ENCODE measurements around the gene NASP. TPM values are rescaled to one million over a fixed set of nuclear protein-coding genes. Genes with fewer than 3 reads are reported as not detected.

Gene NASP
- total and polyA plus RNA-seq, 2 of the 13 experiments (the other 11 are each of a cell fraction or from before 2014, with no cell fraction given): 132 to 256 TPM

DNA sequence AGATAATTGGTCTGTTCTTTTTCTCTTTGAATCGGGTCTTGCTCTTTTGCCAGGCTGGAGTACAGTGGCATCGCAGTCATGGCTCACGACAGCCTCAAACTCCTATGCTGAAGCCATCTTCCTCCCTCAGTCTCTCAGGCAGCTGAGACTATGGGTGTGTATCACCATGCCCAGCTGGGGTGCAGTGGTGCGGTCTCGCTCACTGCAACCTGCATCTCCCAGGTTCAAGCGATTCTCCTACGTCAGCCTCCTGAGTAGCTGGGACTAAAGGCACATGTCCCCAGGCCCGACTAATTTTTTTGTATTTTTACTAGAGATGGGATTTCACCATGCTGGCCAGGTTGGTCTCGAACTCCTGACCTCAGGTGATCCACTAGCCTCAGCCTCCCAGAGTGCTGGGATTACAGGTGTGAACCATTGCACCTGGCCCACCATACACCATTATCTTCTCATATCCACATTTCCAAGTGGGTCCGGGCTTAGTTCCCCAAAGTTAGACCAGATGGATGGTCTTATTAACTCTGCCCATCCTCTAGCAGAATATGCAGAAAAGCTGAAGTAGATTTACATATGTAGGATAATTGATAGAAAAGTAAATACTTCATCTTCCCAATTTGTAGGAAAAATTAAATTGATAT lies 26.9 kb downstream of the NASP start:
- no peak overlapping the region for H3K4me2 ChIP-seq (ENCODE audit: low read depth, low read length)
- no TSS peak for BruUV-seq (replicated peaks)
- H2AFZ ChIP-seq (ENCODE audit: low read length): no peak overlapping the region
- no peaks in the 10 kb centered on the region for H3K4me1 ChIP-seq (ENCODE audit: insufficient read depth, low read length)
- H3K79me2 ChIP-seq (ENCODE audit: insufficient read depth, low read length): peaks cover 25% of the 10 kb centered on the region
- DNase-seq (ENCODE audit: low spot score): no peak
- no peaks in the 10 kb centered on the region for H3K27me3 ChIP-seq (ENCODE audit: control insufficient read depth in 1 of 2, insufficient read depth in 2 of 2, low read length in 2 of 2)
- H3K9me3 ChIP-seq (ENCODE audit: low read length): no peaks in the 10 kb centered on the region
- POLR2A ChIA-PET: no interaction called here
- no peak overlapping the region for H3K4me3 ChIP-seq (replicated peaks in 1 of 3; ENCODE audit: insufficient read depth in 1 of 3, low read depth in 2 of 3, low read length in 3 of 3)
- 100% methylated on average over 10 of the region's 10 CpGs for WGBS (ENCODE audit: low lambda C conversion rate)
- H3K36me3 ChIP-seq (replicated peaks in 1 of 2; ENCODE audit: control insufficient read depth in 1 of 2, insufficient read depth in 2 of 2, low read length in 2 of 2): peaks cover 29 to 86% of the 10 kb centered on the region in 2 experiments
- CTCF ChIA-PET (ENCODE audit: low intra/inter-chr PET ratio, low total read pairs): no interaction called here
- no peaks in the 10 kb centered on the region for H4K20me1 ChIP-seq (ENCODE audit: insufficient read depth, low read length)
- TF ChIP-seq, protein P1, sequence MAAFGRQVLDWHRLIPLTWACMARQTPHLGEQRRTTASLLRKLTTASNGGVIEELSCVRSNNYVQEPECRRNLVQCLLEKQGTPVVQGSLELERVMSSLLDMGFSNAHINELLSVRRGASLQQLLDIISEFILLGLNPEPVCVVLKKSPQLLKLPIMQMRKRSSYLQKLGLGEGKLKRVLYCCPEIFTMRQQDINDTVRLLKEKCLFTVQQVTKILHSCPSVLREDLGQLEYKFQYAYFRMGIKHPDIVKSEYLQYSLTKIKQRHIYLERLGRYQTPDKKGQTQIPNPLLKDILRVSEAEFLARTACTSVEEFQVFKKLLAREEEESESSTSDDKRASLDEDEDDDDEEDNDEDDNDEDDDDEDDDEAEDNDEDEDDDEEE (CRISPR knock-in tag; IDR thresholded peaks at IDR 0.05): no peak
- peak; percentile 74; the same call in 1 of the 2 replicates for TF ChIP-seq POLR2AphosphoS2 (IDR thresholded peaks at IDR 0.05; ENCODE audit: low read depth, low read length)
- intact Hi-C loops (cut with micrococcal nuclease; ENCODE audit: unreplicated experiment) (no loop called here), in situ Hi-C loops (cut with HindIII; ENCODE audit: extremely low pct_ligation_motif_present, low pct_unique_long_range_greater_than_20kb) (no loop called here)
- H3K27ac ChIP-seq (ENCODE audit: extremely low read length, insufficient read depth, low read length): no peak overlapping the region
- ATAC-seq: peak; percentile 11; the same call in 2 of the 3 replicates
- no peak for FAIRE-seq
- H3K9ac ChIP-seq (ENCODE audit: insufficient read depth, low read depth, low read length): no peak overlapping the region

DNA sequence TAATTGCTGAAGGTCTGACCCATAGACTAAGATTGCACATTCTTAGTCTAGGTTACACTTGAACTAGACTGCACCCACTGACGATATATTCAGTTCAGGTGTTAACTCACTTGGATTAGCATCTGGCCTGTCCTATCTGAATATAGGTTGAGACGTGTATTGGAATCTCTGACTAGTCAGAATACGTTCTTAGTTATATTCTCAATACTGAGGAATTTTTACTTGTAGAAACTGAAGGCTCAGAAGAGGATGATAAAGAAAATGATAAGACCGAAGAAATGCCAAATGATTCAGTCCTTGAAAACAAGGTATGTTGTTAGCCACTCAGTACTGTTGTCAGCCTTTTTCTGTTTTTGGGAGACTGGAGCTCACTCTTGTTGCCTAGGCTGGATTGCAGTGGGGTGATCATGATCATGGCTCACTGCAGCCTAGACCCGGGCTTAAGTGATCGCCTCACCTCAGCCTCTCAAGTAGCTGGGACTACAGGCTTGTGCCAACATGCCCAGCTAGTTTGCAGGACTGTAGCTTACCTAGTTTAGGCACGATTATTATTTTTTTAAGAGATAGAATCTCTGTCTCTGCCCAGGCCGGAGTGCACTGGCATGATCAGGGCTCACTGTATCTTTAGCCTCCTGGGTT lies 29.2 kb downstream of the NASP start:
- TF ChIP-seq ZNF17 (CRISPR knock-in tag; IDR thresholded peaks at IDR 0.05): no peak
- TF ChIP-seq ZNF329 (CRISPR knock-in tag; IDR thresholded peaks at IDR 0.05; ENCODE audit: low read depth): no peak
- TF ChIP-seq ERF (CRISPR knock-in tag; IDR thresholded peaks at IDR 0.05): no peak
- TF ChIP-seq, protein P2, sequence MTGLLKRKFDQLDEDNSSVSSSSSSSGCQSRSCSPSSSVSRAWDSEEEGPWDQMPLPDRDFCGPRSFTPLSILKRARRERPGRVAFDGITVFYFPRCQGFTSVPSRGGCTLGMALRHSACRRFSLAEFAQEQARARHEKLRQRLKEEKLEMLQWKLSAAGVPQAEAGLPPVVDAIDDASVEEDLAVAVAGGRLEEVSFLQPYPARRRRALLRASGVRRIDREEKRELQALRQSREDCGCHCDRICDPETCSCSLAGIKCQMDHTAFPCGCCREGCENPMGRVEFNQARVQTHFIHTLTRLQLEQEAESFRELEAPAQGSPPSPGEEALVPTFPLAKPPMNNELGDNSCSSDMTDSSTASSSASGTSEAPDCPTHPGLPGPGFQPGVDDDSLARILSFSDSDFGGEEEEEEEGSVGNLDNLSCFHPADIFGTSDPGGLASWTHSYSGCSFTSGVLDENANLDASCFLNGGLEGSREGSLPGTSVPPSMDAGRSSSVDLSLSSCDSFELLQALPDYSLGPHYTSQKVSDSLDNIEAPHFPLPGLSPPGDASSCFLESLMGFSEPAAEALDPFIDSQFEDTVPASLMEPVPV (CRISPR knock-in tag; IDR thresholded peaks at IDR 0.05): no peak
- TF ChIP-seq ZNF773 (CRISPR knock-in tag; IDR thresholded peaks at IDR 0.05; ENCODE audit: borderline replicate concordance): no peak
- TF ChIP-seq ZFP1 (CRISPR knock-in tag; IDR thresholded peaks at IDR 0.05): no peak
- TF ChIP-seq RFXAP (CRISPR knock-in tag; IDR thresholded peaks at IDR 0.05; ENCODE audit: borderline replicate concordance): no peak
- no peak for TF ChIP-seq DNMT3B (CRISPR knock-in tag; conservative IDR thresholded peaks at IDR 0.05)
- no peak for TF ChIP-seq SAFB2 (CRISPR knock-in tag; IDR thresholded peaks at IDR 0.05; ENCODE audit: borderline replicate concordance, low read depth)
- no peak for TF ChIP-seq ZNF841 (CRISPR knock-in tag; IDR thresholded peaks at IDR 0.05; ENCODE audit: borderline replicate concordance)
- intact Hi-C loops (cut with micrococcal nuclease; ENCODE audit: unreplicated experiment) (no loop called here), in situ Hi-C loops (cut with HindIII; ENCODE audit: extremely low pct_ligation_motif_present, low pct_unique_long_range_greater_than_20kb) (no loop called here)
- DNase-seq (ENCODE audit: low spot score) (no peak), ATAC-seq (no peak), FAIRE-seq (no peak)
- H3K79me2 ChIP-seq (ENCODE audit: insufficient read depth, low read length): peaks cover 14% of the 10 kb centered on the region
- H3K9ac ChIP-seq (ENCODE audit: insufficient read depth, low read depth, low read length): no peak overlapping the region
- H2AFZ ChIP-seq (ENCODE audit: low read length): no peak overlapping the region
- no peaks in the 10 kb centered on the region for H3K9me3 ChIP-seq (ENCODE audit: low read length)
- ChIA-PET CTCF (ENCODE audit: low intra/inter-chr PET ratio, low total read pairs) (no interaction called here), POLR2A (no interaction called here)
- H3K4me1 ChIP-seq (ENCODE audit: insufficient read depth, low read length): no peaks in the 10 kb centered on the region
- WGBS (ENCODE audit: low lambda C conversion rate): 83% methylated on average over 6 of the region's 8 CpGs
- H4K20me1 ChIP-seq (ENCODE audit: insufficient read depth, low read length): no peaks in the 10 kb centered on the region
- H3K27me3 ChIP-seq (ENCODE audit: control insufficient read depth in 1 of 2, insufficient read depth in 2 of 2, low read length in 2 of 2): no peaks in the 10 kb centered on the region
- H3K36me3 ChIP-seq (replicated peaks in 1 of 2; ENCODE audit: control insufficient read depth in 1 of 2, insufficient read depth in 2 of 2, low read length in 2 of 2): peaks cover 37 to 86% of the 10 kb centered on the region in 2 experiments
- no TSS peak for BruUV-seq (replicated peaks)
- H3K27ac ChIP-seq (ENCODE audit: extremely low read length, insufficient read depth, low read length): no peak overlapping the region
- H3K4me2 ChIP-seq (ENCODE audit: low read depth, low read length): no peak overlapping the region
- no peak overlapping the region for H3K4me3 ChIP-seq (replicated peaks in 1 of 3; ENCODE audit: insufficient read depth in 1 of 3, low read depth in 2 of 3, low read length in 3 of 3)

Data from HepG2 (cell line).